Endothelial cell of umbilical vein (primary cell): ENCODE results near the gene UBE3B. TPM values are rescaled to one million over a fixed set of nuclear protein-coding genes. Genes with fewer than 3 reads are reported as not detected.

ENCODE experiments used
- BruUV-seq: library from RNA; stranded (reverse); fragments of 400-500 nt; replicated peaks from 2 replicates; lab custom pipeline; 2021; lab: Mats Ljungman, UMichigan
- CTCF ChIA-PET: fragments of 300-600, 350-600 bp; sonication (Branson Sonifier 250); formaldehyde crosslinking; loops from one replicate; lab custom pipeline; 2021; ENCODE audit warnings: antibody characterized with exemption, inconsistent platforms; lab: Charles Lee
- POLR2A ChIA-PET: fragments of 300-600, 350-600 bp; sonication (Branson Sonifier 250); formaldehyde crosslinking; loops from one replicate; lab custom pipeline; 2021; ENCODE audit warnings: antibody characterized with exemption, inconsistent platforms; lab: Charles Lee
- DNase-seq: peaks from one replicate; pipeline ENCODE4 v3.0.0-alpha.2; 2011; ENCODE audit warnings: low read depth, low spot score
- FAIRE-seq: peaks from 2 replicates; lab custom pipeline; 2011; peaks lifted over from hg19 to GRCh38; lab: Jason Lieb, UNC
- H2AFZ ChIP-seq: 2 replicates; pipeline ENCODE4 v1.6.0; 2012; ENCODE audit warnings: low read depth, low read length, control low read depth, inconsistent platforms
- H3K27ac ChIP-seq: 2 replicates; pipeline ENCODE4 v1.5.1; 2011; ENCODE audit warnings: low read depth, mild to moderate bottlenecking, control low read depth, low read length, moderate library complexity; ENCODE audit not compliant: insufficient read depth
- H3K27me3 ChIP-seq, 2 experiments: 2 replicates each; pipeline versions ENCODE4 v1.6.0 to v1.6.1; 2011; ENCODE audit warnings: low read length in 2 of 2, mixed read lengths in 1 of 2; ENCODE audit not compliant: control insufficient read depth in 2 of 2, insufficient read depth in 2 of 2
- H3K36me3 ChIP-seq, 2 experiments: 2 replicates in 1 of 2; 3 replicates in 1 of 2; pipeline ENCODE4 v1.5.1; 2011; ENCODE audit warnings: low read length in 2 of 2, mild to moderate bottlenecking in 1 of 2, moderate library complexity in 1 of 2; ENCODE audit not compliant: control insufficient read depth in 2 of 2, insufficient read depth in 2 of 2; ENCODE audit errors: extremely low read depth in 1 of 2
- H3K4me1 ChIP-seq: 3 replicates; pipeline ENCODE4 v1.5.1; 2011; ENCODE audit warnings: mild to moderate bottlenecking, low read length; ENCODE audit not compliant: control insufficient read depth, insufficient read depth; ENCODE audit errors: extremely low read depth
- H3K4me2 ChIP-seq: 2 replicates; pipeline ENCODE4 v1.6.1; 2011; ENCODE audit warnings: low read length, control low read depth, mixed read lengths; ENCODE audit not compliant: insufficient read depth
- H3K4me3 ChIP-seq, 3 experiments: fragments of 200-600 bp in 1 of 3; sonication (generic), shearing (Covaris generic) in 1 of 3; replicated peaks in 1 of 3; 2 replicates each; pipeline ENCODE4 v1.5.1; 2011 to 2016; ENCODE audit warnings: control low read depth in 3 of 3, low read length in 3 of 3, mild to moderate bottlenecking in 2 of 3, inconsistent platforms in 1 of 3, low read depth in 1 of 3, moderate library complexity in 1 of 3; ENCODE audit not compliant: insufficient read depth in 1 of 3
- H3K79me2 ChIP-seq: 2 replicates; pipeline ENCODE4 v1.6.0; 2012; ENCODE audit warnings: low read length, inconsistent platforms; ENCODE audit not compliant: control insufficient read depth, insufficient read depth
- H3K9ac ChIP-seq: replicated peaks from 2 replicates; pipeline ENCODE3; 2011; ENCODE audit warnings: low read length, control low read depth; ENCODE audit not compliant: insufficient read depth; ENCODE audit errors: extremely low read depth
- H3K9me1 ChIP-seq: replicated peaks from 3 replicates; pipeline ENCODE4 v1.6.0; 2011; ENCODE audit warnings: mild to moderate bottlenecking, low read length; ENCODE audit not compliant: control insufficient read depth, insufficient read depth; ENCODE audit errors: extremely low read depth
- H3K9me3 ChIP-seq: replicated peaks from 2 replicates; pipeline ENCODE4 v1.5.1; 2012; ENCODE audit warnings: low read length, inconsistent platforms; ENCODE audit not compliant: control insufficient read depth, insufficient read depth
- H4K20me1 ChIP-seq: replicated peaks from 2 replicates; pipeline ENCODE3; 2011; ENCODE audit warnings: mild to moderate bottlenecking, low read length; ENCODE audit not compliant: control insufficient read depth, insufficient read depth; ENCODE audit errors: extremely low read depth
- CTCF ChIP-seq, 2 donors: IDR thresholded peaks; 1 replicate in 1 of 2; 2 replicates in 1 of 2; pipeline ENCODE4 v1.5.1; 2011; ENCODE audit warnings: low read length in 2 of 2, mild to moderate bottlenecking in 2 of 2, moderate library complexity in 2 of 2, control low read depth in 1 of 2, inconsistent platforms in 1 of 2, low read depth in 1 of 2; ENCODE audit not compliant: insufficient read depth in 1 of 2; ENCODE audit errors: extremely low read depth in 1 of 2
- EZH2 ChIP-seq: IDR thresholded peaks from 2 replicates; pipeline ENCODE4 v1.6.1; 2012; ENCODE audit warnings: borderline replicate concordance, low read depth, mild to moderate bottlenecking, moderate library complexity, low read length, inconsistent platforms; ENCODE audit not compliant: severe bottlenecking
- FOS ChIP-seq: IDR thresholded peaks from 2 replicates; pipeline ENCODE4 v1.6.1; 2011; ENCODE audit warnings: mild to moderate bottlenecking, low read length, moderate library complexity, borderline replicate concordance; ENCODE audit not compliant: insufficient read depth
- GATA2 ChIP-seq: IDR thresholded peaks from 2 replicates; pipeline ENCODE4 v1.7.0; 2011; ENCODE audit warnings: low read depth, mild to moderate bottlenecking, moderate library complexity, mixed read lengths, low read length; ENCODE audit not compliant: insufficient read length, insufficient read depth
- JUN ChIP-seq: IDR thresholded peaks from 2 replicates; pipeline ENCODE4 v1.6.1; 2011; ENCODE audit warnings: borderline replicate concordance, low read depth; ENCODE audit not compliant: insufficient read length, insufficient read depth
- MAX ChIP-seq: IDR thresholded peaks from 2 replicates; pipeline ENCODE4 v1.6.1; 2011; ENCODE audit not compliant: insufficient read depth, insufficient read length
- MYC ChIP-seq: IDR thresholded peaks from one replicate; pipeline ENCODE4 v1.6.1; 2011; ENCODE audit warnings: mild to moderate bottlenecking, low read depth, low read length
- POLR2A ChIP-seq: IDR thresholded peaks from 2 replicates; pipeline ENCODE4 v1.6.1; 2012; ENCODE audit warnings: low read depth, mild to moderate bottlenecking, control low read depth, low read length
- POLR2AphosphoS5 ChIP-seq: IDR thresholded peaks from 2 replicates; pipeline ENCODE4 v1.6.1; 2012; ENCODE audit warnings: low read depth, mild to moderate bottlenecking, control low read depth, low read length, moderate library complexity; ENCODE audit not compliant: insufficient read depth
- dilution Hi-C: fragments of 300-500 bp; cut with MboI; formaldehyde crosslinking; loops from one replicate; pipeline ENCODE4 v1.15.0; 2019; ENCODE audit warnings: low sequenced_read_pairs; ENCODE audit not compliant: extremely low pct_ligation_motif_present
- intact Hi-C: fragments of 100-400 bp; cut with micrococcal nuclease; formaldehyde crosslinking; loops from one replicate; pipeline ENCODE4 v1.10.0; 2022
- polyA plus RNA-seq, 4 experiments: library from polyadenylated mRNA; depleted of rRNA in 3 of 4; stranded (reverse) in 3 of 4; unstranded in 1 of 4; fragments of >200 nt; gene quantifications; 2 replicates each; pipeline versions ENCODE4 v1.2.1 to v1.2.3, GENCODE V29; 2011 to 2012; ENCODE audit warnings: missing spikeins in 1 of 4
- total RNA-seq: library from RNA; stranded (reverse); gene quantifications from 2 replicates; pipeline ENCODE4 v1.2.3, GENCODE V29; 2021

The UBE3B gene
- total and polyA plus RNA-seq, 2 donors (not counting 3 experiments of a cell fraction or from before 2014, with no cell fraction given): 24.9 to 40.8 TPM

GRCh38 chr12:109458771-109459208, 18.6 kb upstream of the UBE3B start:
- no peaks in the 10 kb centered on the region for H3K27me3 ChIP-seq
- no peak overlapping the region for H2AFZ ChIP-seq
- H3K36me3 ChIP-seq: peaks cover 22 to 39% of the 10 kb centered on the region in 2 experiments
- DNase-seq: peak; percentile 78
- TSS peak; percentile 4 for BruUV-seq
- no peaks in the 10 kb centered on the region for H3K9me3 ChIP-seq
- ChIA-PET POLR2A (no interaction called here), CTCF (interaction anchor here (0.9 to 2.2 kb wide), 4 partner anchors 11 to 31 kb away, joined by 4 to 10 read pairs (median 6); no protein-coding TSS in a partner anchor)
- H3K9me1 ChIP-seq: no peaks in the 10 kb centered on the region
- peaks cover 59% of the 10 kb centered on the region for H3K4me1 ChIP-seq
- dilution Hi-C loops (no loop called here), intact Hi-C loops (loop anchor here (1.0 kb wide), 1 partner anchor 10 kb away; no protein-coding TSS in a partner anchor)
- peak overlapping the region; percentile 50 for H3K27ac ChIP-seq
- H3K9ac ChIP-seq: peak overlapping the region; percentile 30
- H3K4me2 ChIP-seq: peak overlapping the region; percentile 13
- H4K20me1 ChIP-seq: no peaks in the 10 kb centered on the region
- peaks cover 54% of the 10 kb centered on the region for H3K79me2 ChIP-seq
- TF ChIP-seq FOS (no peak), MAX (no peak), POLR2A (no peak), MYC (no peak), POLR2AphosphoS5 (no peak), CTCF (IDR thresholded peaks at IDR 0.05; ENCODE audit: extremely low read depth in 1 of 2, insufficient read depth in 1 of 2, low read depth in 1 of 2, low read length in 2 of 2) (no peak), EZH2 (no peak), GATA2 (no peak), JUN (no peak)
- peak; percentile 81 for FAIRE-seq
- no peak overlapping the region for H3K4me3 ChIP-seq
